Muscle of arm (tissue), 12 donors: ENCODE measurements around the gene ARPC2. TPM values are rescaled to one million over a fixed set of nuclear protein-coding genes. Genes with fewer than 3 reads are reported as not detected.

Experiments
- DNase-seq: peaks from one replicate; pipeline ENCODE4 v3.0.0-alpha.2; 2013
- polyA plus RNA-seq, 12 donors: library from polyadenylated mRNA; unstranded; fragments of 120-200 nt; gene quantifications; one replicate each; pipeline ENCODE4 v1.2.1, GENCODE V29; 2013; ENCODE audit not compliant: insufficient read length in 12 of 12

ARPC2 gene
- polyA plus RNA-seq, 12 donors, result 192 to 390 (median 260) TPM; not detected in 1

DNA sequence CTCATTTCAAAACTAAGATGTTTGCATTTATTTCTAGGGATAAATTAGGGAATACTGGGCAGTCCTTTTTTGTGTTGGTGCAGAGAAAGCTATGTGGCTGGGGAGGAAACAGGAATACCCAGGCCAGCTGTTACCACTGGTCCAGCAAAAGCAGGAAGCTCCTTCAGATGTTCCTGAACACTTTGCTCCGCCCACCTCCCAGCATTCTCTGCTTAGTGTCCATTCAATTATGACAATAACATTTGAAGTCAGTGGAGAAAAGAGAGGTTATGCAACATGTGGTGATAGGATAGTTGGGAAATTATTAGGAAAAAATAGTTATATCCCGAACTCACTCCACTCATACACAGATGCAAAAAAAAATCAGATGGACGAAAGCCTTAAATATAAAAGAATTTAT, 22.1 kb upstream of the ARPC2 start:
- no peak for DNase-seq

GRCh38 chr2:218196974-218197373, 20.0 kb upstream of the ARPC2 start:
- no peak for DNase-seq

GRCh38 chr2:218202266-218202665, 14.7 kb upstream of the ARPC2 start:
- DNase-seq, result no peak

DNA sequence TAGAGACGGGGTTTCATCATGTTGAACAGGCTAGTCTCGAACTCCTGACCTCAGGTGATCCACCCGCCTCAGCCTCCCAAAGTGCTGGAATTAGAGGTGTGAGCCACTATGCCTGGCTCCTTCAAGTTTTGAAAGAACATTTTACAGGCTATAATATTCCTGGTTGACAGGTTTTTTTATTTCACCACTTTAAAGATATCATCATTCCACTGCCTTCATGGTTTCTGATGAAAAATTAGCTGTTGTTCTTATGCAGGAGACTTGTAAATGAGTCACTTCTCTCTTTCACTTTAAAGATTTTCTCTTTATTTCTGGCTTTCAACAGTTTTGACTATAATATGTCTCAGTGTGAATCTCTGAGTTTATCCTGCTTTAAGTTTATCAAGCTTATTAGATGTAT, 7.9 kb upstream of the ARPC2 start:
- no peak for DNase-seq

DNA sequence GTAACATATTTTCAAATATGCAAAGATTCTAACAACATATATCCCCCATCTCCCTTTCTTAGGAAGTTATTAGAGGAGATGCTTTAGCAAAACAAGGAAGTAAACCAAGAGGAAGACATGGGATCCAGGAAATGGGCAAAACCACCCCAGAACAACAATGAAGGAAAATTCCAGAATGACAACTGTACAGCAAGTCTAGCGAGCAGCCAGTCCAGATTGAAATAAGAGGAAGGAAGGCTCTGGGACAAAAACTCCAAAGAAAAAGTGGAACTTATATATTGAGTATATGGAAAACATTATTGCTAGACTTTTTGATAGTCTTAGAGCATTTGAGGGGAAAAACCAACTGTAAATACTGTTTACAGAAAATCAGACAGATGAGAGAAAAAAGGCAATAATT, 2.9 kb upstream of the ARPC2 start:
- no peak for DNase-seq

GRCh38 chr2:218216336-218216673, 684 bp upstream of the ARPC2 start:
- DNase-seq, result no peak

DNA sequence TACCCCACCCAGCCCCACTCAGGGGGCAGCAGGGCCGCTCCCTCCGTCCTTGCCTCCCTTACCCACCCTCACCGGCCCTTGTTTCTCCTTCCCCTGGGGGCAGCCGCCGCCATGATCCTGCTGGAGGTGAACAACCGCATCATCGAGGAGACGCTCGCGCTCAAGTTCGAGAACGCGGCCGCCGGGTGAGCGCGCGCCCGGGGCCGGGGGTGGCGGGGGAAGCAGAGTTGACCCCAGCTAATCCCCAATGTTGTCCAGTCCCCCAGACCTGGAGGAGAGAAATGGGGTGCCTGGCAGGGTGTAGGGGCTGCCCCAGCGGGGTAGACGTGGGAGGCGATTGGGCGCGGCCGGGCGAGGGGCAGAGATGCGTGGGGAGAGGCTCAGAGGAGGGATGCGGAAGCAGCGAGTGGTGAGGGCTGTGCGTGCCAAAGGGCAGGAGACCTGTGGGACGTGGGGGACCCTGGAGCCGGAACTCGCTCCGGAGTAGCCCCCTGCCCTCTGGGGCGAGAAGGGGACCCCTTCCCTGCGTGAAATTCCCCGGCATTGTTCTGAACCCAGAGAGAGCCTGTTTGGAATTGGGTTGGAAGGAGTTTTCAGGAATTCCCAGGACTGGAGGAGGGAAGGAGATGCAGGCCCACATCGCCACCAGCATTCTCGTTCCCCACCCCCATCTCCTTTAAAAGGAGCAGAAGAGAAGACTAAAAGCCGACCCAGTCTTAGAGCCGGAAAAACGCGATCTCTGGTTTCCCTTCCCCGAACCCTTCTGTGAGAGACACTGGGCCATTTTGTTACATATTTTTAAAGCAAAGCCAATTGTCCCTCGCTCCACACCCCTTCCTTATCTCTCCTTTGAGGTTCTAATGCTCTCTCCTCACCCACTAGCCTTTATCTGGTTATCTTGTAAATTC, 625 bp downstream of the ARPC2 start:
- DNase-seq, result no peak

GRCh38 chr2:218218268-218219185, 1.5 kb downstream of the ARPC2 start:
- DNase-seq, result no peak

GRCh38 chr2:218219934-218220333, 2.9 kb downstream of the ARPC2 start:
- no peak for DNase-seq

- DNase-seq, result no peak
These were observed 4.0 kb downstream of the ARPC2 start for GRCh38 chr2:218221000-218221399.

DNA sequence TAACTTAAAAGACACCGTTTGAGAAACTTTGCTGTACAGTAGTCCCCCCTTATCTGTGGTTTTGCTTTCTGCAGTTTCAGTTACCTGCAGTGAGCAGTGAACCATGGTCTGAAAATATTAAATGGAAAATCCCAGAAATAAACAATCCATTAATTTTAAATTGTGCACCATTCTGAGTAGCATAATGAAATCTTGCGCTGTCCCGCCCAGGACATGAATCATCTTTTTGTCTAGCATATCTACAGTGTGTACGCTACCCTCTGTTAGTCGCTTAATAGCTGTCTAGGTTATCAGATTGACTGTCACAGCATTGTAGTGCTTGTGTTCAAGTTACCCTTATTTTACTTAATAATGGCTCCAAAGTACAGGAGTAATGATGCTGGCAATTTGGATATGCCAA, 6.1 kb downstream of the ARPC2 start:
- DNase-seq, result no peak

DNA sequence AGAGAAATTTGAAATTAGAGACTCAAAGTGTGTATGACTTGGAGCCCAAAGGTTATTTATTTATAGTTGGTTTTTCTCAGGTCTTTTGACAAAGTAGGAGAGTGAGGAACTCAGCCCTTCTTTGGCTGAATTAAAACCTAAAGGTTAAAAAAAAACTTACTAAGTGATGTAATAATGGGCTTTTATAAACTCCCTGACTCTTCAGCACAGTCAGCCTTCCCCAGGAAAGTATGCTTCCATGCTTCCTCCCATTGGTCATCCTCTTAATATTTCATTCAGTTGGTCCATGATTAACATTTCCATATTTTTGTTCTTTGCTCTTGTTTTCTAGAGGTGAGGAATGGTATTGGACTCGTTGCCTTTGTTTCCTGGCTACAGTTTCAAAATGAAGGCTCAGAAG, 7.2 kb downstream of the ARPC2 start:
- DNase-seq, result no peak

- no peak for DNase-seq
These were observed 9.9 kb downstream of the ARPC2 start for GRCh38 chr2:218226903-218227302.

DNA sequence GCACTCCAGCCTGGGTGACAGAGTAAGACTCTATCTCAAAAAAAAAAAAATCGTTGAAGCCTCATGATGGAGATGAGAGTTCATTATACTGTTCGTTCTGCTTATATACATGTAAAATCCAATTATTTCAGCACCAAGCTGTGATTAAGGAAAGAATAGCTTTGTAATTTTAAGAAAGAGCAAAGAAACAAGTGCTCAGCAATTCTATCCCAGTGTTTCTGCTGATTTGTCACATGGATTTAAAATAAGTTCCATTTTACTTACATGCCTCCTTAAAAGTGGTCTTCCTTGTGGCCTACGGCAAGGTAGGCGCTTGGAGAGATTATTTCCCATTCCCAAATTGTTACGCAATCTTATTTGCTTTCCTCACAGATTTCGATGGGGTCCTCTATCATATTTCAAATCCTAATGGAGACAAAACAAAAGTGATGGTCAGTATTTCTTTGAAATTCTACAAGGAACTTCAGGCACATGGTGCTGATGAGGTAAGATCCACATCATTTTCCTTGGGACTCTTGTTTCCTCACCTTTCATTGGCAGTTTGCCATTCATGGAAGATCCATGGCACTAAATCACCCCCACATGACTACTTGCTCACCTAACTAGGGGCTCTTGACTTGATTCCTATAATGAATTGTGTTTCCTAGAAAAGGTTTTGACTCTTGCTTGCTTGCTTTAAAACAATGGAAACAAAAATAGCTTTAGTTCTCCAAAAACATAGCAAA, 11.5 kb downstream of the ARPC2 start:
- no peak for DNase-seq

DNA sequence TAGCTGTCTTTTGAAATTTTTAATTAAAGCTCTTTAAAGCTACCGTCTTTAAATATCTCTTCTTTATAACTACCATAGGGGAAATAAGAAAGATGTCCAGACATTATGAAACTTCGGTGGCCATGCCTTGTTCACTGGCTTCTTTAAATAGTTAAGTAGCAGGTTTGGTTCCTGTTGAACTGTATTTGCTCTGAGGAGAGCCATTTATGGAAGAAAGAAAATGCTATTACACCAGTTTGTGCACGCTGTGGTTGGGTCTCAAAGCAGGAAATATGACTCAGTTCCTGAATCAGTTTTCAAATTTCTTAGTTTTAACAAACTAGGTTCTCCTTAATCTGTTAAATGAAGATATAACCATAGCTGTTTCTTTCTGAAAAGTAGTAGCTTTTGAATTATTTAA, 12.2 kb downstream of the ARPC2 start:
- DNase-seq, result no peak

DNA sequence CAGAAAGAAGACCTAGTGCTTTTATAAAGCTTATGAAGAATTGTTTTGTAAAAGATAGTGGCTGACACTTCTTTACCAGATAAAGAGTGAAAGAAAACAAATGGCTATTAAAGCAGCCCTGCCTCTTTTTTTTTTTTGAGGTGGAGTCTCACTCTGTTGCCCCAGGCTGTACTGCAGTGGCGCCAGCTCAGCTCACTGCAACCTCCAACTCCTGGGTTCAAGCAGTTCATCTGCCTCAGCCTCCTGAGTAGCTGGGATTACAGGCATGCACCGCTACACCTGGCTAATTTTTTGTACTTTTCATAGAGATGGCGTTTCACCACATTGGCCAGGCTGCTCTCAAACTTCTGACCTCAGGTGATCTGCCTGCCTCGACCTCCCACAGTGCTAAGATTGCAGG, 12.9 kb downstream of the ARPC2 start:
- no peak for DNase-seq

DNA sequence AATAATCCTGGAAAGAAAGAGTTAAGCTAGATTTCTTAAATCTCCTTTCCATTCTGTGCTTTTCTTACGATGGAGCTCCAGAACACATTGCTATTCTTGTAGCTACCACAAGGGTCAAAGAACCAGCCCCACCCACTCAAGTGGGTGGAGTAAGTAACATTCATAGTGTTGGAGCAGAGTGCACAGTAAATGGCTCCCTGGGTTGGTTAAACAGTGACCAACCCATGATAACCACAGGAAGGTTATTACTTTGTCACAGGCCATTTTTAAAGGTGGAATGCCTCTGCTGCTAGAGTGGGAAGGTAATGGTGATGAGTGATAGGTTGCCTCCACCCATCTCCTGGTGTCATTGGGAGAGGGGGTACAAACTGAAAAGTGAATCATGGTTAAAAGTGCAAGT, 13.9 kb downstream of the ARPC2 start:
- DNase-seq, result no peak

DNA sequence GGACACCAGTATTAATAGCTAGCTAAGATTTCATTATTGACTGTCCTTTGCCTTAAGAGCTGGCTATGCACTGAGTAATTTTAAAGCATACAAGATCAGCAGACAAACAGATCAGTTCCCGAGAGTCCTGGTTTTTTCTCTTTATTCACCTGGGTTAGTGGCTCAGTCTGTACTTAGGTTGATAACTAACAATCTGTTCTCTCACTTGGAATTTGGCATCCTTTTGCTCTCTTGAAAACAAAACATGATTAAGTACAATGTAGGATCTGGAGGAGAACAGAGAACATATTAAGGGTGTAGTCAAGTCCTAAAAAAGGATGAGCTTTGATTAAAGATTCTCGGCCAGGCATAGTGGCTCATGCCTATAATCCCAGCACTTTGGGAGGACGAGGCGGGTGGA, 16.6 kb downstream of the ARPC2 start:
- DNase-seq, result no peak

- no peak for DNase-seq
These were observed 17.5 kb downstream of the ARPC2 start for GRCh38 chr2:218234521-218234920.

DNA sequence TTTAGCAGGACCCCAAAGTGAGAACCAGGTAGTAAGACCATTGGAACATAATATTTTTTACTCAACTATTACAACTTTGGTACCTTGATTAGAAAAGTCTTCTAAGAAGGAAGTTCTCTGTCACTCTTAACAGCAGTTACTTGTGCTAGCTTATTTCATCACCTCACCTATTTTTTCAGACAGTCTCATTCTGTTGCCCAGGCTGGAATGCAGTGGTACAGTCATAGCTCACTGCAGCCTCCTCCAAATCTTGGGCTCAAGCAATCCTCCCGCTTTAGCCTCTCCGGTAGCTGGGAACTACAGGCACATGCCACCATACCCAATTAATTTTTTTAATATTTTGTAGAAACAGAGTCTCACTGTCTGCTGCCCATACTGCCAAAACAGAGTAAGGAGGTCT, 18.0 kb downstream of the ARPC2 start:
- no peak for DNase-seq

GRCh38 chr2:218236829-218237228, 19.8 kb downstream of the ARPC2 start:
- DNase-seq, result no peak

DNA sequence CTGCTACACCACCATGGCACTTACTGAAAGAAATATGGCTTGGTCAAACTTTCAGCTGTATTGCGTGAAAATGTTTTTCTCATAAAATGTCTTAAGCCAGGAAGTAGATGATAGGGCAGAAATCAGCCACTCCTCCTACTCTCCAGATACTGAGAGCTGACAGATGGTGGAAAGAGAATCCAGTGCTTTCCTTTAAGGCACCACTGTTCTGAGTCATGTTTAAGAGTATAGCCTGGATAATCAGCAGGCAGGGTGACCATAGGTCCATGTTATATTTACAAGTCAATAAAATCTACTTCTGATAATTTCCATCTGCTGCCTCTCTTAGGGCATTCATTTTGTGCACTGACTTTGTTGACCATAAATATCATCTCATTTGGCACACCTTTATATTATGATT, 21.9 kb downstream of the ARPC2 start:
- no peak for DNase-seq
